IPS-18c (cell line): ENCODE measurements around the gene LRRC23.

ENCODE experiments used
- H3K4me3 ChIP-seq: 2 replicates; pipeline ENCODE4 v1.7.0; 2013; ENCODE audit warnings: low read depth, mild to moderate bottlenecking, low read length, moderate library complexity; ENCODE audit not compliant: insufficient read depth
- H3K9me3 ChIP-seq: one replicate; pipeline ENCODE4 v1.6.1; 2013; ENCODE audit warnings: mild to moderate bottlenecking, low read length, moderate library complexity; ENCODE audit not compliant: control insufficient read depth, insufficient read depth

LRRC23 gene

GRCh38 chr12:6917491-6918231 lies 13.0 kb downstream of the LRRC23 start:
- no peak overlapping the region for H3K4me3 ChIP-seq
- no peaks in the 10 kb centered on the region for H3K9me3 ChIP-seq

GRCh38 chr12:6919588-6919987 lies 15.0 kb downstream of the LRRC23 start:
- Histone ChIP-seq H3K9me3 (no peaks in the 10 kb centered on the region), H3K4me3 (no peak overlapping the region)

GRCh38 chr12:6921539-6921938 lies 16.9 kb downstream of the LRRC23 start:
- Histone ChIP-seq H3K9me3 (no peaks in the 10 kb centered on the region), H3K4me3 (no peak overlapping the region)

- Histone ChIP-seq H3K9me3 (no peaks in the 10 kb centered on the region), H3K4me3 (no peak overlapping the region)
Observed at GRCh38 chr12:6921996-6922946, 17.6 kb downstream of the LRRC23 start.

- Histone ChIP-seq H3K4me3 (no peak overlapping the region), H3K9me3 (no peaks in the 10 kb centered on the region)
Observed at GRCh38 chr12:6923003-6923732, 18.5 kb downstream of the LRRC23 start.

GRCh38 chr12:6923851-6924250 lies 19.2 kb downstream of the LRRC23 start:
- H3K4me3 ChIP-seq = no peak overlapping the region

GRCh38 chr12:6925239-6925539 lies 20.6 kb downstream of the LRRC23 start:
- no peaks in the 10 kb centered on the region for H3K9me3 ChIP-seq
- H3K4me3 ChIP-seq = peak overlapping the region; percentile 28; the same call in 1 of the 2 replicates

More at GRCh38 chr12:6923851-6924250, 19.2 kb downstream of the LRRC23 start:
- H3K9me3 ChIP-seq = no peaks in the 10 kb centered on the region

GRCh38 chr12:6925540-6926279 lies 21.1 kb downstream of the LRRC23 start:
- Histone ChIP-seq H3K4me3 (peak overlapping the region; percentile 64), H3K9me3 (no peaks in the 10 kb centered on the region)

- Histone ChIP-seq H3K4me3 (peak within 1 kb of the TSS; percentile 93), H3K9me3 (no peaks in the 10 kb centered on the region)
Observed at GRCh38 chr12:6927379-6928021, 22.9 kb downstream of the LRRC23 start, which contains the start of gene ATN1. TSS of gene ATN1 (plus strand) at chr12:6927959. CDS start at chr12:6934002, 6,043 bp downstream.

GRCh38 chr12:6928022-6928702 lies 23.5 kb downstream of the LRRC23 start:
- Histone ChIP-seq H3K9me3 (no peaks in the 10 kb centered on the region), H3K4me3 (peak overlapping the region; percentile 93)

- Histone ChIP-seq H3K4me3 (peak overlapping the region; percentile 93), H3K9me3 (no peaks in the 10 kb centered on the region)
Observed at GRCh38 chr12:6928703-6929407, 24.2 kb downstream of the LRRC23 start.

GRCh38 chr12:6929466-6930452 lies 25.1 kb downstream of the LRRC23 start:
- peak overlapping the region; percentile 93 for H3K4me3 ChIP-seq
- no peaks in the 10 kb centered on the region for H3K9me3 ChIP-seq

- H3K4me3 ChIP-seq = no peak overlapping the region
- H3K9me3 ChIP-seq = no peaks in the 10 kb centered on the region
Observed at GRCh38 chr12:6932766-6933165, 28.1 kb downstream of the LRRC23 start.

- H3K9me3 ChIP-seq = no peaks in the 10 kb centered on the region
- no peak overlapping the region for H3K4me3 ChIP-seq
Observed at GRCh38 chr12:6934110-6934509, 29.5 kb downstream of the LRRC23 start.
